Transverse colon (tissue), 4 donors: ENCODE data around the gene FXYD3. TPM values are rescaled to one million over a fixed set of nuclear protein-coding genes. Genes with fewer than 3 reads are reported as not detected.

ENCODE experiments used
- DNase-seq: peaks from one replicate; pipeline ENCODE4 v3.0.0-alpha.2; 2019
- H3K27ac ChIP-seq, 4 donors: fragments of 200-600 bp; sonication (generic); 2 replicates each; pipeline ENCODE4 v1.5.1; 2016 to 2018; ENCODE audit warnings: inconsistent platforms in 4 of 4
- H3K27me3 ChIP-seq: fragments of 200-600 bp; sonication (generic); 2 replicates; pipeline ENCODE4 v1.5.1; 2017; ENCODE audit warnings: inconsistent platforms
- H3K36me3 ChIP-seq, 4 donors: fragments of 200-600 bp; sonication (generic); 2 replicates each; pipeline ENCODE4 v1.5.1; 2017 to 2019; ENCODE audit warnings: inconsistent platforms in 4 of 4
- H3K4me1 ChIP-seq, 4 donors: fragments of 200-600 bp; sonication (generic); 2 replicates each; pipeline ENCODE4 v1.5.1; 2017 to 2020; ENCODE audit warnings: inconsistent platforms in 4 of 4
- H3K4me3 ChIP-seq, 4 donors: fragments of 200-600 bp; sonication (generic); 1 replicate in 1 of 4; 2 replicates in 3 of 4; pipeline versions ENCODE4 v1.5.1 to v1.6.1; 2017 to 2019; ENCODE audit warnings: inconsistent platforms in 4 of 4
- H3K9me3 ChIP-seq, 2 donors: fragments of 200-600 bp; sonication (generic); 2 replicates each; pipeline ENCODE4 v1.5.1; 2017 to 2019; ENCODE audit warnings: inconsistent platforms in 2 of 2
- CTCF ChIP-seq, 5 experiments: fragments of 200-600 bp in 3 of 5; fragments of 450-650 bp in 2 of 5; sonication (generic) in 3 of 5; IDR thresholded peaks; 1 replicate in 2 of 5; 2 replicates in 3 of 5; pipeline ENCODE4 v1.5.1; 2016 to 2017; ENCODE audit warnings: antibody characterized with exemption in 5 of 5, inconsistent platforms in 3 of 5, mild to moderate bottlenecking in 2 of 5, moderate library complexity in 1 of 5
- EP300 ChIP-seq: sonication (generic); formaldehyde crosslinking; IDR thresholded peaks from one replicate; pipeline ENCODE4 v1.6.1; 2017; ENCODE audit warnings: antibody characterized with exemption, low read depth
- POLR2A ChIP-seq: fragments of 450-650 bp; IDR thresholded peaks from one replicate; pipeline ENCODE4 v1.6.1; 2016; ENCODE audit warnings: antibody characterized with exemption, mild to moderate bottlenecking, moderate library complexity
- POLR2AphosphoS5 ChIP-seq, 3 donors: sonication (generic); formaldehyde crosslinking; IDR thresholded peaks; one replicate each; pipeline ENCODE4 v1.6.1; 2016; ENCODE audit warnings: antibody characterized with exemption in 3 of 3
- WGBS, 2 donors: methylation state at CpG; one replicate each; pipeline ENCODE4 v1.1.5; 2018; ENCODE audit warnings: low coverage in 1 of 2; 5-methylcytosine and 5-hydroxymethylcytosine counted together
- in situ Hi-C, 4 donors: fragments of 200-750 bp; cut with MboI; loops; one replicate each; pipeline versions ENCODE4 v1.15.0 to v1.15.1; 2017; ENCODE audit warnings: low sequenced_read_pairs in 3 of 4, low pct_ligation_motif_present in 1 of 4, low pct_unique_long_range_greater_than_20kb in 1 of 4
- intact Hi-C: fragments of 100-400 bp; cut with DNase I; formaldehyde crosslinking; loops from one replicate; pipeline ENCODE4 v1.15.1; 2023; ENCODE audit warnings: low total_unique reads
- total RNA-seq, 4 donors: library from RNA; depleted of rRNA; stranded (reverse); fragments of >200 nt; gene quantifications; one replicate each; pipeline ENCODE4 v1.1.0, GENCODE V29; 2016

Gene FXYD3
- total RNA-seq, 4 donors from 2014 or later = 1,678 to 4,641 (median 3,622) TPM

GRCh38 chr19:35123573-35123972 is 8.0 kb downstream of the FXYD3 start:
- 63% methylated on average over 5 of the region's 5 CpGs; no CpG with 5 or more reads in 1 of the 2 donors for WGBS, 2 donors
- TF ChIP-seq POLR2A (no peak), POLR2AphosphoS5 (IDR thresholded peaks at IDR 0.05) (peak in 1 of 3 donors; percentile 58)
- in situ Hi-C loops = no loop called here
- peak; percentile 71 for DNase-seq
- Histone ChIP-seq H3K36me3 (no peaks in the 10 kb centered on the region), H3K27me3 (no peaks in the 10 kb centered on the region), H3K4me3 (no peak overlapping the region), H3K4me1 (peaks cover 13 to 86% (median 61%) of the 10 kb centered on the region in 4 donors), H3K27ac (peak overlapping the region; percentile 88 to 95 (median 91)), H3K9me3 (no peaks in the 10 kb centered on the region)
- intact Hi-C loops = no loop called here

GRCh38 chr19:35124098-35125060 is 8.8 kb downstream of the FXYD3 start:
- peak overlapping the region; percentile 88 to 95 (median 91) for H3K27ac ChIP-seq
- H3K4me3 ChIP-seq = peak overlapping the region; percentile 13 to 51 (median 34)
- DNase-seq = peak; percentile 96
- intact Hi-C loops = no loop called here
- WGBS, 2 donors = 11 to 30% methylated on average over 6 to 42 of the region's 42 CpGs
- H3K4me1 ChIP-seq = peaks cover 19 to 94% (median 63%) of the 10 kb centered on the region in 4 donors
- no peaks in the 10 kb centered on the region for H3K36me3 ChIP-seq
- in situ Hi-C loops = no loop called here
- no peaks in the 10 kb centered on the region for H3K9me3 ChIP-seq
- TF ChIP-seq POLR2AphosphoS5 (IDR thresholded peaks at IDR 0.05) (peak; percentile 90 to 95 (median 92)), CTCF (IDR thresholded peaks at IDR 0.05) (no peak), POLR2A (peak; percentile 77), EP300 (peak; percentile 94)
- no peaks in the 10 kb centered on the region for H3K27me3 ChIP-seq

GRCh38 chr19:35125270-35125717 is 9.7 kb downstream of the FXYD3 start:
- H3K36me3 ChIP-seq = no peaks in the 10 kb centered on the region
- H3K27ac ChIP-seq = peak overlapping the region; percentile 88 to 95 (median 91)
- no peak overlapping the region for H3K4me3 ChIP-seq
- no peaks in the 10 kb centered on the region for H3K27me3 ChIP-seq
- TF ChIP-seq POLR2AphosphoS5 (IDR thresholded peaks at IDR 0.05) (peak in 1 of 3 donors; percentile 34), CTCF (IDR thresholded peaks at IDR 0.05) (no peak), POLR2A (peak; percentile 55)
- no peak for DNase-seq
- peaks cover 19 to 93% (median 66%) of the 10 kb centered on the region in 4 donors for H3K4me1 ChIP-seq
- 79 to 83% methylated on average over 1 to 19 of the region's 19 CpGs for WGBS, 2 donors
- no peaks in the 10 kb centered on the region for H3K9me3 ChIP-seq
- intact Hi-C loops (no loop called here), in situ Hi-C loops (no loop called here)

- Histone ChIP-seq H3K36me3 (no peaks in the 10 kb centered on the region), H3K4me1 (peaks cover 19 to 91% (median 66%) of the 10 kb centered on the region in 4 donors), H3K9me3 (no peaks in the 10 kb centered on the region), H3K4me3 (no peak overlapping the region), H3K27ac (peak overlapping the region; percentile 88 to 95 (median 91)), H3K27me3 (no peaks in the 10 kb centered on the region)
- in situ Hi-C loops (no loop called here), intact Hi-C loops (no loop called here)
- DNase-seq = no peak
- TF ChIP-seq POLR2A (no peak), EP300 (no peak), POLR2AphosphoS5 (IDR thresholded peaks at IDR 0.05) (peak in 1 of 3 donors; percentile 8)
- 73 to 80% methylated on average over 1 to 24 of the region's 35 CpGs for WGBS, 2 donors
These were observed 10.4 kb downstream of the FXYD3 start for GRCh38 chr19:35125749-35126623.
